Adrenal gland (tissue), 5 donors: ENCODE measurements around the gene TMEM63C.

Experiments used
- CTCF ChIP-seq, 6 experiments: fragments of 450-650 bp in 4 of 6; fragments of 200-600 bp in 2 of 6; sonication (generic) in 1 of 6; IDR thresholded peaks; 1 replicate in 5 of 6; 2 replicates in 1 of 6; pipeline versions ENCODE4 v1.5.1 to v1.8.0; 2016 to 2021; ENCODE audit warnings: antibody characterized with exemption in 6 of 6, mild to moderate bottlenecking in 2 of 6, moderate library complexity in 1 of 6
- POLR2A ChIP-seq, 2 donors: fragments of 450-650 bp; IDR thresholded peaks; one replicate each; pipeline ENCODE4 v1.6.1; 2017; ENCODE audit warnings: antibody characterized with exemption in 2 of 2, mild to moderate bottlenecking in 2 of 2, moderate library complexity in 1 of 2
- donor health status: DM: no; HTN: no; CAD: no.

GRCh38 chr14:77185093-77185465 lies 3.5 kb downstream of the TMEM63C start:
- no peak for TF ChIP-seq POLR2A (IDR thresholded peaks at IDR 0.05)
- TF ChIP-seq CTCF (IDR thresholded peaks at IDR 0.05), result no peak
